ENCODE measurements around the gene P4HTM.
A peak's percentile ranks its signal among the peaks of the same experiment; 100 is the strongest.

P4HTM gene, protein sequence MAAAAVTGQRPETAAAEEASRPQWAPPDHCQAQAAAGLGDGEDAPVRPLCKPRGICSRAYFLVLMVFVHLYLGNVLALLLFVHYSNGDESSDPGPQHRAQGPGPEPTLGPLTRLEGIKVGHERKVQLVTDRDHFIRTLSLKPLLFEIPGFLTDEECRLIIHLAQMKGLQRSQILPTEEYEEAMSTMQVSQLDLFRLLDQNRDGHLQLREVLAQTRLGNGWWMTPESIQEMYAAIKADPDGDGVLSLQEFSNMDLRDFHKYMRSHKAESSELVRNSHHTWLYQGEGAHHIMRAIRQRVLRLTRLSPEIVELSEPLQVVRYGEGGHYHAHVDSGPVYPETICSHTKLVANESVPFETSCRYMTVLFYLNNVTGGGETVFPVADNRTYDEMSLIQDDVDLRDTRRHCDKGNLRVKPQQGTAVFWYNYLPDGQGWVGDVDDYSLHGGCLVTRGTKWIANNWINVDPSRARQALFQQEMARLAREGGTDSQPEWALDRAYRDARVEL

GRCh38 chr3:48989796-48990635, at the start of gene P4HTM:
Gene P4HTM (plus strand): TSS chr3:48990241. CDS start chr3:48990257, 16 bp downstream.
- DNase-seq (ENCODE audit: low read depth in 2 of 2) = peak; percentile 79 to 83

DNA sequence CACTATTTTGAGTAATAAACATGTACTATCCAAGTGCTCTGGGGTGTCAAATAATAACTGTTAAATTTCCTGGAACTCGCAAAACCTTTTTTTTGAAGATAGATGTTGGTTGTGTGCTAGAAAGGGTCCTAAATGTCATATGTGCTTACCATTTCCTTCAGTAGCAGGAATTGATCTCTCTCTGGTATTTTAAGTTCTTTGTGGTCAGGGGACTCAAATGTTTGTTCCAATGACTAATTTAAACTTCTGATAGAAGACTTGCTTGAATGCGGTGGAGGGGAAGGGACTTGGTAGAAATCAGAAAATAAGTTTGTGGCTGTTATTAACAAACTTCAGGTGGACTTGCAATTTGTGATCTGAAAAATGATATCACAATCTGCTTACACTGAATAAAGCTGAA, 44.6 kb upstream of the P4HTM start:
- no peak for DNase-seq (ENCODE audit: low read depth in 2 of 2)

- DNase-seq (ENCODE audit: low read depth in 2 of 2) = no peak
Measured at GRCh38 chr3:48945891-48946549, 44.0 kb upstream of the P4HTM start.

DNA sequence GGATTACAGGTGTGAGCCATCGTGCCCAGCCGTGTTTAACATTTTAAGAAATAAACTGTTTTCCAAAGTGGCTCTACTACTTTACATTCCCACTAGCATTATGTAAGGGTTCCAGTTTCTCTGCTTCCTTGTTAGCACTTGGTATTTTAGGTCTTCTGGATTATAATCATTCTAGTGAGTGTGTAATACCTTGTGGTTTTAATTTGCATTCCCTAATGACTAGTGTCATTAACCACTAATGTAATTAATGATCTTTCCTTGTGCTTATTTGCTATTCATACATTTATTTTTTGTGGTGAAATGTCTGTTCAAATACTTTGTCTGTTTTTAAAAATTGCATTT, 40.7 kb upstream of the P4HTM start:
- no peak for DNase-seq (ENCODE audit: low read depth in 2 of 2)

DNA sequence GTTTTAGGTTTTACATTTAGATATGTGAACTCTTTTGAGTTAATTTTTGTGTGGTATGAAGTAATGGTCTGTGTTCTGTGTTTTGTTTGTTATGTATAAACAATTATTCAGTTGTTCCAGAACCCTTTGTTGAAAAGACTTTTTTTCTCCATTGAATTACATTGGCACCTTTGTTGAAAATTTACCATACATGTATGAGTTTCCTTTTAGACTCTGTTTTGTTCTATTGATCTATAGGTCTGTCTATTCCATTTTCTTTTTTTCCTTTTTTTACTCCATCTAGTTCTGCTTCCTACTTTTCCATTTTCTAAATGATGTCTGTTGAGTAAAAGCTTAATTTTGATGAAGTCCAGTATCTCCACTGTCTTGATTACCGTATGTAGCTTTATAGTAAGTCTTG, 40.0 kb upstream of the P4HTM start:
- no peak for DNase-seq (ENCODE audit: low read depth in 2 of 2)

GRCh38 chr3:48951764-48952163, 38.3 kb upstream of the P4HTM start:
- no peak for DNase-seq (ENCODE audit: low read depth in 2 of 2)

DNA sequence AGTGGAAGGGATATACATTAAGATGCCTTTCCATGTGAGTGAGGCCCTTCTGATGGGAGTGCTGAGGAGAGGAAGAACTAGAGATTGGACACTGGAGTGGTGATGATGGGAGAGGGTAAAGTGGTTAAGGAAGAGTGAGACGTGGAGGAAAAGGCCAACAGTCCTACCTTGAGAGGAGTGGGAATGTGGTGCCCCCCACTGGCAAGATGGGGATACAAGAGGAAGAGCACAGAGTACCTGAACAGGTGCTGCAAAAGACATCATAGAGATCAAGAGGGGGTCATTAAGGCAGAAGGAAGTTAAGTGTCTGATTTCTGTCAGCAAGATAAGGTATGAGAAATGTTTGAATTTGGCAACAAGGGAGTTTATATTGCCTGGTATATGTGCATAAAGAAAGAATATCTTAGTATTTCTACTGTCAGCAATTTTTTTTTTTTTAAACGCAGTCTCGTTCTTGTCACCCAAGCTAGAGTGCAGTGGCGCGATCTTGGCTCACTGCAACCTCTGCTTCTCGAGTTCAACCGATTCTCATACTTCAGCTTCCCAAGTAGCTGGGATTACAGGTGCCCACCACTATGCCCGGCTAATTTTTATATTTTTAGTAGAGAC, 37.4 kb upstream of the P4HTM start:
- DNase-seq (ENCODE audit: low read depth in 2 of 2) = peak; percentile 10 to 15

GRCh38 chr3:48957006-48957705, 32.9 kb upstream of the P4HTM start:
- no peak for DNase-seq (ENCODE audit: low read depth in 2 of 2)

DNA sequence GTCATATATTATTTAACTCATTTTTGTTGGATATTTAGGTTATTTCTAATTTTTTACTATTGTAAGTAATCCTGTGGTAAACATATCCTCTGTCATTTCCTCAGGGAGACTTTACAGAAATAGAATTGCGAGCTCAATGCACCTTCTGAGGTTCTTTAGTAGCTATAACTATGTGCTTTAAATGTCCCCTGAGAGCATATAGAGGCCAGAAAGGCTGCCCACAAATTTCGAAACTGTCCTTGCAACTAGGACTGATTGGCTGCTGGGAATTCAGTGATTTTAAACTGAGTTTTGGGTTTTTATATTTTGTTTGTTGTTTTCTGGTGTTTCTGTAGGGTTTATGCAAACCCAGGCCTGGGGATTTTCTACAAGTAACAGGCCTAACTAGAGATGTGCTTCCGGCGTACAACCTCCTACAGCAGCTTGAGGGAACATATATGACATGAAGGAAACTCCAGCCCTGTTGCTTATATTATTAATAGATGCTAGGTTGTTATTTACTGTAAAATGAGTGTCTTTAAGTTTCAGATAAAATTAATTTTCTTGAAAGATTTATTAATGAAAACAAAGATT, 29.1 kb upstream of the P4HTM start:
- no peak for DNase-seq (ENCODE audit: low read depth in 2 of 2)

- no peak for DNase-seq (ENCODE audit: low read depth in 2 of 2)
Measured at GRCh38 chr3:48962340-48962739, 27.7 kb upstream of the P4HTM start.

GRCh38 chr3:48962939-48963338, 27.1 kb upstream of the P4HTM start:
- no peak for DNase-seq (ENCODE audit: low read depth in 2 of 2)

DNA sequence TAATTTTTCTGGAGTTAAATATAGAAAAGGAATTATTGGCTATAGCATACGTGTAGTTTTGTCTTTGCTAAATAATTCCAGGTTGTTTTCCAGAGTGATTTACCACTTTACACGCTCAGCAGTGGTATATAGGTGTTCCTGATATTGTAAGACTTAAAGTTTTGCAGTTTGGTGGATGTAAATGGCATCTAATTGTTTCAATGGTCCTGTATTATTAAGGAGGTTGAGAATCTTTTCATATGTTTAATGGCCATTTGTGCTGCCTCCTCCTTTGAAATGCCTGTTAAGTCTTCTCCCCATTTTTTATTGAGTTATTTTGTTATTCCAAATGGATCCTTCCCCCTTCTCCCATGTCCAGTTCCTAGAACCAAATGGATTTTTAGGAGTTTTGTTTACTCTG, 26.4 kb upstream of the P4HTM start:
- no peak for DNase-seq (ENCODE audit: low read depth in 2 of 2)

GRCh38 chr3:48966367-48966766, 23.7 kb upstream of the P4HTM start:
- DNase-seq (ENCODE audit: low read depth in 2 of 2) = no peak

DNA sequence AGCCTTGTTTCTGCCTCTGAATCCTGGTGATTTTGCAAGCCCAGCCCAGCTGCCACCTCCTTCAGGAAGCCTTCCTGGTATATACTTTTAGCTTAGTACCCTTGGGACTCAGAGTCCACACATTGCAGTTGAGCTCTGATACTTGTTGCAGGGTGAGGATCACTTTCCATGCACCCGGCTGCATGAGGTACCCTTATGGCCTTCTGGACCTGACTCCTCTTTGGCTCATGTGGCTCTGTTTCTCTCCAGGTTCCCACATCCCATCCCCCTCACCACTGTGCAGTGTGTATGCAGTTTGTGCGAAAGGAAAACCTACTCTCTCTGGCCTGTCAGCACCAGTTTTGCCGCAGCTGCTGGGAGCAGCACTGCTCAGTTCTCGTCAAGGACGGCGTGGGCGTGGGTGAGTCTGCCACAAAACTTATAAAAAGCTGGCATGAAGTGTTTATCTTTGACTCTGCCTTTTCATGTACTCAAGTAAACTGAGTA, 23.1 kb upstream of the P4HTM start:
- peak in 1 of 2 donors; percentile 3 for DNase-seq (ENCODE audit: low read depth in 2 of 2)

GRCh38 chr3:48970586-48970985, 19.5 kb upstream of the P4HTM start:
- DNase-seq (ENCODE audit: low read depth in 2 of 2) = no peak

DNA sequence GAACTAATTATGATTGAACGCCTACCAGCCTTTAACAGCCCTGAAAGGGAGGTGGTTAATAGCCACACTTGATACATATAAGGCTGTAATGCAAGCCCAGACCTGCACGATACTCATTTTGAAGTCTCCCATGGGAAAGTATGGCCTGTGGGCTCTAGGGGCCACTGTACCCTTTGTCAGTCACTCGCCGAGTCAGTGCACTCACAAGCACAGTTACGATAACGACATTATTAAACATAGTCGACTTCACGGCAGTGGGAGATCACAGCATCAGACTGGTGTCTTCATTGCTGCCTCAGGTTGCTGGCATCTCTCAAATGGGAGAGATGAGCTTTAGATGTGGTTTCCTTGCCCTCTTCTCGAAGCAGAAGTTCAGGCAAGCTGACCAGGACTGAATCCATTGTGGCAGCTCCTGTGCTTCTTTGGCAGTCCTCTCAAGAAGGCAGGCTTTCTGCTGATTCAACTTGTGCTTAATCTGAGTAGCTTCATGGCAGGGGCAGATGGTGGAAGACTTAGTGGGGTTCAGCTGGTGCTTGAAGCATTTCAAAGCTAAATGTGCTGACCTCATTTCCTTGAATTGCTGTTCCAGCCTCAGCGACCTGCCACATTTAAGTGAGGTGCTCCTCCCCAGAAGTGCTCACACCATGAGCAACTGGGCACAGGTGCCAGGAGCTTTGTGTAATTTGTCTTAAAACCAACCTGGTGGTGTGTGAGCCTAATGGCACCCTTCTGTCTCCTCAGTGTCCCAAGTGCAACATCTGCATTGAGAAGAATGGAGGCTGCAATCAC, 15.8 kb upstream of the P4HTM start:
- DNase-seq (ENCODE audit: low read depth in 2 of 2) = no peak

- DNase-seq (ENCODE audit: low read depth in 2 of 2) = no peak
Measured at GRCh38 chr3:48979451-48979850, 10.6 kb upstream of the P4HTM start.

DNA sequence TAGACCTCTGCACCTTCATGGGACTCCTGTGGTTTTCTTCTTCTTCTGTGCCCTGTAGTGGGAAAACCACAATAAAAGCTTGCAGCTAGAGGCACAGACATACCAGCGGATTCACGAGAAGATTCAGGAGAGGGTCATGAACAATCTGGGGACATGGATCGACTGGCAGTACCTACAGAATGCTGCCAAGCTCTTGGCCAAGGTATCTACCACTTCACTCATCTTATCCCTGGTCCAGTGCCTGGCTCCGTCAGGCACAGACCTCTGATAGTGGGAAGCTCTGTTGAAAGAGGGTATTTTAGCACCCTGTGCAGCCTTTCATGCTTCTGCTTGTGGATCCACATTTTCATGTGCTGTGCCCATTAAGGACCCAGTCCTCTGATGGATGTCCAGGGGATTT, 9.7 kb upstream of the P4HTM start:
- no peak for DNase-seq (ENCODE audit: low read depth in 2 of 2)

GRCh38 chr3:48982016-48982415, 8.0 kb upstream of the P4HTM start:
- no peak for DNase-seq (ENCODE audit: low read depth in 2 of 2)

GRCh38 chr3:48982686-48983085, 7.4 kb upstream of the P4HTM start:
- no peak for DNase-seq (ENCODE audit: low read depth in 2 of 2)

All from stimulated activated CD8-positive, alpha-beta memory T cell treated with anti-CD3 and anti-CD28 coated beads, Interleukin-7, amount 100 ng/mL, for 4 hours (primary cell).